Measurements from ENCODE around the gene ADRA2C. TPM values are rescaled to one million over a fixed set of nuclear protein-coding genes. Genes with fewer than 3 reads are reported as not detected.

Gene ADRA2C
- total and polyA plus RNA-seq, 2 experiments from 2014 or later, result 3.0 to 16.6 TPM

DNA sequence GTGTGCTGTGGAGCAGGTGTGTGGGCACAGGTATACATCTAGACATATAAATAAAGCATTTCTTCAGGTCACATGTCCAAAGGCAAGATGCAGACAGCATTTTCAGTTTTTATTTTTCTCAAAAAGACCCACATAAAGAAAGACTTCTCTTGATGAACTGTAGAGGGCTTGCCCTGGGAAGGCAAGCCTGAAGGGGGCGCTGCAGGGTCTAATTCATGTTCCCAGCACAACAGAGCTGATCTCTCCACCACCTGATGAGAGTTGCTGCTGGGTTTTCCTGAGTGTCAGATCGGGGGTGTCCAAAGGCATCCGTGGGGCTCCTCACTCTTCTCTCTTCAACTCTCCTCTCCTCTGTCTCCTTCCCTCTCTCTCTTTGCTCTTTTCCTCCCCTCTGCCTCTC is 26.6 kb downstream of the ADRA2C start:
- no peak overlapping the region; the same call in 2 of the 3 replicates for H3K4me3 Mint-ChIP-seq
- no peak overlapping the region for H3K27ac ChIP-seq (ENCODE audit: low read depth)
- H3K4me3 ChIP-seq, result no peak overlapping the region
- no peaks in the 10 kb centered on the region for H3K36me3 ChIP-seq (ENCODE audit: insufficient read depth)
- no peaks in the 10 kb centered on the region for H3K27me3 ChIP-seq (ENCODE audit: insufficient read depth)
- H3F3A ChIP-seq (replicated peaks; ENCODE audit: low read depth), result no peaks in the 10 kb centered on the region
- H3K27ac Mint-ChIP-seq, result no peak overlapping the region
- H3K4me2 ChIP-seq, result no peak overlapping the region
- no peaks in the 10 kb centered on the region for H3K79me2 ChIP-seq (replicated peaks; ENCODE audit: insufficient read depth)
- H3K9me2 ChIP-seq (ENCODE audit: insufficient read depth), result no peaks in the 10 kb centered on the region
- no peaks in the 10 kb centered on the region for H3K4me1 ChIP-seq (ENCODE audit: insufficient read depth)
- no peak overlapping the region for H2AFZ ChIP-seq
- peaks cover 22% of the 10 kb centered on the region for H3K9me3 Mint-ChIP-seq
- ATAC-seq, result peak; percentile 94
- H3K36me3 Mint-ChIP-seq (ENCODE audit: low read depth), result 0 out of 3 replicates have a peak, but pooled peaks cover 4% of the 10 kb centered on the region
- TF ChIP-seq EZH2phosphoT487 (IDR thresholded peaks at IDR 0.05; ENCODE audit: unreplicated experiment) (no peak), REST (IDR thresholded peaks at IDR 0.05; ENCODE audit: unreplicated experiment) (peak; percentile 55), POLR2AphosphoS5 (IDR thresholded peaks at IDR 0.05; ENCODE audit: low read depth) (no peak), NANOG (IDR thresholded peaks at IDR 0.05; ENCODE audit: borderline replicate concordance) (no peak), EZH2 (IDR thresholded peaks at IDR 0.05; ENCODE audit: low read depth, unreplicated experiment) (no peak), JUNB (IDR thresholded peaks at IDR 0.05; ENCODE audit: unreplicated experiment) (no peak), ZNF114 (CRISPR knock-in tag; IDR thresholded peaks at IDR 0.05) (no peak), ZNF331 (CRISPR knock-in tag; IDR thresholded peaks at IDR 0.05; ENCODE audit: low read depth) (no peak), CREB1 (CRISPR knock-in tag; IDR thresholded peaks at IDR 0.05; ENCODE audit: low read depth) (no peak), ZNF462 (CRISPR knock-in tag; IDR thresholded peaks at IDR 0.05) (no peak), STAT1 (IDR thresholded peaks at IDR 0.05; ENCODE audit: unreplicated experiment) (no peak)
- TF ChIP-seq, protein P1, sequence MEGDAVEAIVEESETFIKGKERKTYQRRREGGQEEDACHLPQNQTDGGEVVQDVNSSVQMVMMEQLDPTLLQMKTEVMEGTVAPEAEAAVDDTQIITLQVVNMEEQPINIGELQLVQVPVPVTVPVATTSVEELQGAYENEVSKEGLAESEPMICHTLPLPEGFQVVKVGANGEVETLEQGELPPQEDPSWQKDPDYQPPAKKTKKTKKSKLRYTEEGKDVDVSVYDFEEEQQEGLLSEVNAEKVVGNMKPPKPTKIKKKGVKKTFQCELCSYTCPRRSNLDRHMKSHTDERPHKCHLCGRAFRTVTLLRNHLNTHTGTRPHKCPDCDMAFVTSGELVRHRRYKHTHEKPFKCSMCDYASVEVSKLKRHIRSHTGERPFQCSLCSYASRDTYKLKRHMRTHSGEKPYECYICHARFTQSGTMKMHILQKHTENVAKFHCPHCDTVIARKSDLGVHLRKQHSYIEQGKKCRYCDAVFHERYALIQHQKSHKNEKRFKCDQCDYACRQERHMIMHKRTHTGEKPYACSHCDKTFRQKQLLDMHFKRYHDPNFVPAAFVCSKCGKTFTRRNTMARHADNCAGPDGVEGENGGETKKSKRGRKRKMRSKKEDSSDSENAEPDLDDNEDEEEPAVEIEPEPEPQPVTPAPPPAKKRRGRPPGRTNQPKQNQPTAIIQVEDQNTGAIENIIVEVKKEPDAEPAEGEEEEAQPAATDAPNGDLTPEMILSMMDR (conservative IDR thresholded peaks at IDR 0.05; ENCODE audit: low read depth in 2 of 2), result peak; percentile 89 to 95
- TF ChIP-seq, protein P2, sequence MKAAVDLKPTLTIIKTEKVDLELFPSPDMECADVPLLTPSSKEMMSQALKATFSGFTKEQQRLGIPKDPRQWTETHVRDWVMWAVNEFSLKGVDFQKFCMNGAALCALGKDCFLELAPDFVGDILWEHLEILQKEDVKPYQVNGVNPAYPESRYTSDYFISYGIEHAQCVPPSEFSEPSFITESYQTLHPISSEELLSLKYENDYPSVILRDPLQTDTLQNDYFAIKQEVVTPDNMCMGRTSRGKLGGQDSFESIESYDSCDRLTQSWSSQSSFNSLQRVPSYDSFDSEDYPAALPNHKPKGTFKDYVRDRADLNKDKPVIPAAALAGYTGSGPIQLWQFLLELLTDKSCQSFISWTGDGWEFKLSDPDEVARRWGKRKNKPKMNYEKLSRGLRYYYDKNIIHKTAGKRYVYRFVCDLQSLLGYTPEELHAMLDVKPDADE (IDR thresholded peaks at IDR 0.05), result no peak
- peaks cover 5% of the 10 kb centered on the region for H3K27me3 Mint-ChIP-seq (ENCODE audit: insufficient read depth, low read depth, poor library complexity)
- H4K20me1 ChIP-seq (replicated peaks; ENCODE audit: insufficient read depth), result peaks cover 4% of the 10 kb centered on the region; the same call in 1 of the 2 replicates
- DNase-seq (ENCODE audit: low spot score), result peak; percentile 91
- H3K4me1 Mint-ChIP-seq, result peaks cover 4% of the 10 kb centered on the region; the same call in 2 of the 3 replicates

Data from GM23338 (cell line).